Measurements from ENCODE around the gene GNAI1.
"Not testable (repeated sequence)": the region's sequence is repeated elsewhere in the genome, so short reads cannot be mapped to it uniquely, and the experiment has no call there.

GNAI1 gene

GRCh38 chr7:80133361-80134114, 1.1 kb upstream of the GNAI1 start:
- no peak for DNase-seq

GRCh38 chr7:80134115-80134535, 506 bp upstream of the GNAI1 start:
- peak in 1 of 3 donors; percentile 51 for DNase-seq

- peak; percentile 25 to 60 (median 28) for DNase-seq
These were observed 876 bp downstream of the GNAI1 start for GRCh38 chr7:80135309-80136104.

GRCh38 chr7:80136261-80137055, 1.8 kb downstream of the GNAI1 start:
- DNase-seq = peak in 2 of 3 donors; percentile 35 to 41

- no peak for DNase-seq
These were observed 2.8 kb downstream of the GNAI1 start for GRCh38 chr7:80137410-80137809.

GRCh38 chr7:80139236-80139635, 4.6 kb downstream of the GNAI1 start:
- DNase-seq = no peak

GRCh38 chr7:80140388-80140787, 5.8 kb downstream of the GNAI1 start:
- DNase-seq = no peak

GRCh38 chr7:80141376-80141775, 6.7 kb downstream of the GNAI1 start:
- DNase-seq = no peak

GRCh38 chr7:80142853-80143580, 8.4 kb downstream of the GNAI1 start:
- DNase-seq = no peak

GRCh38 chr7:80145780-80146422, 11.3 kb downstream of the GNAI1 start:
- DNase-seq = no peak

- no peak for DNase-seq
These were observed 12.0 kb downstream of the GNAI1 start for GRCh38 chr7:80146545-80147182.

GRCh38 chr7:80147543-80148391, 13.1 kb downstream of the GNAI1 start:
- DNase-seq = peak; percentile 22 to 51 (median 49)

- no peak for DNase-seq
These were observed 16.1 kb downstream of the GNAI1 start for GRCh38 chr7:80150611-80151273.

- no peak for DNase-seq
These were observed 16.6 kb downstream of the GNAI1 start for GRCh38 chr7:80151274-80151665.

- no peak for DNase-seq
These were observed 18.8 kb downstream of the GNAI1 start for GRCh38 chr7:80153446-80153845.

GRCh38 chr7:80154656-80155333, 20.2 kb downstream of the GNAI1 start:
- no peak for DNase-seq

- no peak for DNase-seq
These were observed 20.7 kb downstream of the GNAI1 start for GRCh38 chr7:80155374-80155773.

- DNase-seq = not testable (repeated sequence)
These were observed 23.1 kb downstream of the GNAI1 start for GRCh38 chr7:80157770-80158169.

GRCh38 chr7:80159802-80160201, 25.2 kb downstream of the GNAI1 start:
- no peak for DNase-seq
